H4 (cell line): Measurements from ENCODE around the gene NECAP2. TPM values are rescaled to one million over a fixed set of nuclear protein-coding genes. Genes with fewer than 3 reads are reported as not detected.
"Not testable (repeated sequence)": the region's sequence is repeated elsewhere in the genome, so short reads cannot be mapped to it uniquely, and the experiment has no call there.

Experiments
- DNase-seq: peaks from one replicate; pipeline ENCODE4 v3.0.0-alpha.2; 2015; ENCODE audit warnings: low spot score
- total RNA-seq: library from RNA; depleted of rRNA; stranded (reverse); fragments of >200 nt; shearing (Covaris generic); gene quantifications from 2 replicates; pipeline ENCODE4 v1.2.3, GENCODE V29; 2014; rRNA removed

The NECAP2 gene
- total RNA-seq, 1 experiment from 2014 or later, result 55.5 TPM

GRCh38 chr1:16497474-16497904 lies 57.0 kb downstream of the NECAP2 start:
- DNase-seq, result not testable (repeated sequence)

GRCh38 chr1:16498047-16498446 lies 57.5 kb downstream of the NECAP2 start:
- not testable (repeated sequence) for DNase-seq

GRCh38 chr1:16498573-16499413 lies 58.3 kb downstream of the NECAP2 start:
- DNase-seq, result peak; percentile 72

GRCh38 chr1:16500466-16500865 lies 59.9 kb downstream of the NECAP2 start:
- DNase-seq, result not testable (repeated sequence)

- DNase-seq, result not testable (repeated sequence)
Measured at GRCh38 chr1:16500975-16501374, 60.5 kb downstream of the NECAP2 start.

- not testable (repeated sequence) for DNase-seq
Measured at GRCh38 chr1:16501446-16501845, 60.9 kb downstream of the NECAP2 start.

GRCh38 chr1:16503494-16503893 lies 63.0 kb downstream of the NECAP2 start:
- no peak for DNase-seq

- DNase-seq, result not testable (repeated sequence)
Measured at GRCh38 chr1:16505870-16506269, 65.3 kb downstream of the NECAP2 start.

- not testable (repeated sequence) for DNase-seq
Measured at GRCh38 chr1:16506364-16507136, 66.0 kb downstream of the NECAP2 start.

GRCh38 chr1:16508861-16509445 lies 68.4 kb downstream of the NECAP2 start:
- DNase-seq, result not testable (repeated sequence)

Other genes with a start within 250 kb of the NECAP2 start
- 3.7 and 10.6 TPM in 2 replicates for gene ARHGEF19, start 228.1 kb upstream of the NECAP2 start, total RNA-seq
- 4.7 and 8.5 TPM in 2 replicates for gene CPLANE2, start 203.5 kb upstream of the NECAP2 start, total RNA-seq
- gene FBXO42, start 88.2 kb upstream of the NECAP2 start, total RNA-seq, result 9.6 and 11.4 TPM in 2 replicates
- gene SZRD1, start 73.5 kb upstream of the NECAP2 start, total RNA-seq, result 60.1 and 68.0 TPM in 2 replicates
- gene SPATA21, start 3.3 kb upstream of the NECAP2 start, total RNA-seq, result not detected in 2 replicates
- not detected in 2 replicates for gene RNU1-1, start 73.6 kb downstream of the NECAP2 start, total RNA-seq
- 20.9 and 24.0 TPM in 2 replicates for gene NBPF1, start 172.8 kb downstream of the NECAP2 start, total RNA-seq
- not detected in 2 replicates for gene RNU1-3, start 226.2 kb downstream of the NECAP2 start, total RNA-seq